GM19043 (cell line): ENCODE results near the gene RFX3.
A peak's percentile ranks its signal among the peaks of the same experiment; 100 is the strongest.
"Not testable (repeated sequence)": the region's sequence is repeated elsewhere in the genome, so short reads cannot be mapped to it uniquely, and the experiment has no call there.

Source experiments
- ATAC-seq: cut with Tn5 transposase; IDR thresholded peaks from one replicate; pipeline ENCODE4 v1.9.1; 2021; ENCODE audit warnings: low read depth; ENCODE audit not compliant: unreplicated experiment

Gene RFX3

DNA sequence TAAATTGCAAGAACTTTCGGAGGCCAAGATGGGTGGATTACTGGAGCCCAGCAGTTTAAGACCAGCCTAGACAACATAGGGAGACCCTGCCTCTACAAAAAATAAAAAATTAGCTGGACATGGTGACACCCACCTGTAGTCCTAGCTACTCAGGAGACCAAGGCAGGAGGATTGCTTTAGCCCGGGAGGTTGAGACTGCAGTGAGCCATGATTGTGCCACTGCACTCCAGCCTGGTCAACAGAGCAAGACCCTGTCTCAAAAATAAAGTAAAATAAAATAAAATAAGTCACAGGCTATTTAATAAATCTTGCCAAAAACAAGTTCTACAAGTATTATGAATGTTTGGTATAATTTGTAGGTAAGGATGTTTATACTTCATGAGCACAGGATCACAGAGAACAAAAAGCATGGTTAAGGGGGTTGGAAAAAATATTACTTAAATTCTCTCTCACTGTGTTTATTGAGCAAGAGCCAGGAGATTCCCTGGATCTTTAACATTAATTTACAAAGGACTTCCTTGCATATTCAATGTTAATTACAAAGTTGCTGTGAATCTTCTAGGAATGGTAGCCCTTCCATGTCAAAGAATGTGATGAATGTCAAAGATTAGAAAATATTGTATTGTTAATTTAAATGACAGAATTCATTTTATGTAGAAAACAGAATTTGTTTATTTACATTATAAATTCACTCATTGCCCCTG, 164.0 kb downstream of the RFX3 start:
- ATAC-seq: no peak

DNA sequence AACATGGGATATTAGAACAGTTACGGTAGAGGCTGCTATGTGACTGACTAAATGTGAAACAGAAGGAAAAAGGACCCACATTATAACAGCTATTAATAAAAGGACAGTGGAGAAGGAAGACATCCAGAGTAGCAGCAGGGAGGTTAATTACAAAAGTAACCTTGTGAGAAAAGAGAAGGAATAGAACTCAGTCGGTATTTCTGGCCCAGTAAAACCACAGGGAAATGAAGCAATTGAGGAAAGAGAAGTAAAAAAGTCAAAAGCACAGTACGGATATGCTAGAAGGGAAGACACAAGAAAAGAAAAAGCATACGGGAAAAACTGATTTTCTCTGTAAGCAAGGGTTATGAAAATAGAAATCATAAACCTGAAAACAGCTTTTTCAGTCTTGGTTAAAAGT, 164.7 kb downstream of the RFX3 start:
- no peak for ATAC-seq

GRCh38 chr9:3360245-3360644, 165.6 kb downstream of the RFX3 start:
- ATAC-seq: no peak

DNA sequence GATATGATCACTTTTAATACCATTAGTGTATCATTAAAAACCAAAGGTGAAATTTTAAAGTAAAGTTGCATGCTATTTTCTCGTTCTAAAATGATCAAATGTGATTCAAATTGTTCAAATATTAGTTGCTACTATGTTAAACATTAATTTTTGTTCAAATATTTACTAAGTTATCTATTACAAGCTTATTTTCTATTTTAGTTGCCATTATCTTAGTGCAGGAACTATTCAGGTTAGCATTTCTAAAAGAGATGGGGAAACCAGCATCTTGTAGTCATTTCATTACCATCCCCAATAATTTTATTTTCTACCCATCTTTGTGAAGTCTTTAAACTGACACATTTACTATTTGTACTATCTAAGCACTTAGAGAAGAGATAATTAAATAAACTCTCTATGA, 166.0 kb downstream of the RFX3 start:
- ATAC-seq: no peak

- no peak for ATAC-seq
These were observed 166.6 kb downstream of the RFX3 start for GRCh38 chr9:3359048-3359692.

DNA sequence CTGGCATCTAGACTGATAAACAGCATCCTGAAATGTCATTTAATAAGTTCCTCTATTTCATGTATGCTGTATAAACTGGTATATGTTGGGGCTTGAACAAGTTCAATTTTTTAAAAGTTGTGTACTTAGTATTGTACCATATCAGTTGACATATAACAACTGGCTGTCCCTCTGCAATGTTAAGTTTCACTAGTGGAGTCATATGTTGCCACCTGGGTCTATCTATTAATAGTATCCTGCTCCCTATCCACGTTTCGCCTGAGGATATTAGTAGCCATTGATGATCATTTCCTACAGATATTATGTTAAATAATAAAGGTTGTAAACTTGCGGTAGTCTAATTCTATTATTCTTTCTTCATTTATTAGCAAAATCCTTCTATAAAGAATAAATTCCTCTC, 177.6 kb downstream of the RFX3 start:
- no peak for ATAC-seq

DNA sequence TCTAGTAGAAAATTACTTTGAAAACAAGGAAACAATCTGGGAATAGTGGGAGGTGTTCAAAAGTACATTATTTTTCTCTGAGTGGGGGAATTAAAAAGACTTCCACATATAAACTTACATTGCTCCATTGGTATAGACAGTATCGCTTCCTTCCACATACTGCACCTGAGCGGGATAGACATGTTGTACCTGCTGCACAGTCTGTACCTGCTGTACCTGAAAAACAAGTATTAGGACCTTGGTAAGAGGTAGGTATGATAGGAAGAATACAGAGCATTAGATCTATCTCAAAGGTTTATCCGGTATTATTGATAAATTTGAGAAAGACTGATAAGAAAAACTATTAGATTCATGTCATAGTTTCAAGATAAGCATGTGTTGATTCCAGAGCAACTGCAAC, 179.3 kb downstream of the RFX3 start:
- no peak for ATAC-seq

DNA sequence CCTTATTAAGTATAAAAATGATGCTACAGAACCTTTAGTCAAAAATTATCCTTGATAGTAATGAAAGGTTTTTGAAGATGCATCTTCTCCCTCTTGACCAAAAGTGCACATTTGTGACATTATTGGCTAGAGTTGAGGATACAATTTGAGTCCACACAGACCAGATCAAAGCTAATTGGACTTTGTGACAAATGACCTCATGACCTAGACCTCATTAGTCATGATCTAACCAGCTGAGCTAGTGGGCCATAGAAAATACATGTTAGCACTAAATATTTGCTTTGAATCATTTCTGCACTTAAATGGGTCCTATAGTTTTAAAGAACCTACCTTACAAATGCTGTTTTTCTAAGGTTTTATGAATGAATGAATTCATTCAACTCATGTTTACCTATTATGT, 182.1 kb downstream of the RFX3 start:
- ATAC-seq: no peak

GRCh38 chr9:3342159-3342777, 183.5 kb downstream of the RFX3 start:
- ATAC-seq: no peak

DNA sequence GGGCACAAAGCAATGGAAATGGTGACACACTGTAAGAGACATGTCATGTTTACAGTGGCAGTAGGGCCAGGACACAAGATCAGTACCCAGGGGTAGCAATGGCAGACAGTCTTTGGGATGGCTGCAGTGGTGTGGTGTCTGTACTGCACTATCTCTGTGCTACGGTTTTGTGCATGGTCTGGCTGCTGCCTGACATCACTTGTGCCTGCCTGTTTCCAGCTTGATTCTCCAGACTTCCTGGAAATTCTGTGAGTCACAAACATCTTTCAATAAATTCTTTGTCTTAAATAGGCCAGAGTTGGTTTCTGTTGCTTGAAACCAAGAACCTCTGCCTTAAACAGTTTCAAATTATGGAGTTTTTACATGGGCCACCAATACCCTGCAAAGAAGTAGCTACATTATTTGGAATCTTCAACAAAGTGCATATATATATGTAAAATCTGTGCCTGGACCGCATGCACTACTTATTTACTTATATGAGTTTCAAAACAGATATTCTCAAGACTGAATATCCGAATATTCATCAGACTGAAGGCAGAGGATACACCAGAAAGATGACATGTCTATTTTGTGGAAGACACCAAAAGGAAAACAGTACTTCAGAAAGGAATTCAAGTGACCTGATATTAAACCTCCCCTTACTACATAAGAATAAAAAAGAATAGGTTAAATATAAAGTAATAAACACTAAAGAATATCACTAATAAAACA, 188.1 kb downstream of the RFX3 start:
- no peak for ATAC-seq

- ATAC-seq: no peak
These were observed 188.8 kb downstream of the RFX3 start for GRCh38 chr9:3336951-3337350.

DNA sequence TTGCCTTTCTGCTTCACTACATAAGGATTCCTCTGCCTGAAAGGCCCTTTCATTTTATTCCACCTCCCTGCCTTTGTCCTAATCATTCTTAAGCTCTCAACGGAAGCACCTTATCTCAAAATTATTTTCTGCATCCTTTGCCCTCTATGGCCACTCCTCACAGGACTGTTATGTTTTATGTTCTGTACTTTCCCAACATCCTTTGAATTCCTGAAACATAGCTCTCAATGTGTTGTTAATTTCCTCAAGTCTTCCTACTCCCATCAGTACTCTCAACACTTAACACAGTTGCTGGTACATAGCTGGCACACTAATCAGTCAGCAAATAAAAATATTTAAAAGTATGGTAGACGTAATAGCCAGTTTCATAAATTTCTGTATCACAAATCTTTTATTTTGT, 193.0 kb downstream of the RFX3 start:
- ATAC-seq: no peak

GRCh38 chr9:3331801-3332200, 194.0 kb downstream of the RFX3 start:
- no peak for ATAC-seq

DNA sequence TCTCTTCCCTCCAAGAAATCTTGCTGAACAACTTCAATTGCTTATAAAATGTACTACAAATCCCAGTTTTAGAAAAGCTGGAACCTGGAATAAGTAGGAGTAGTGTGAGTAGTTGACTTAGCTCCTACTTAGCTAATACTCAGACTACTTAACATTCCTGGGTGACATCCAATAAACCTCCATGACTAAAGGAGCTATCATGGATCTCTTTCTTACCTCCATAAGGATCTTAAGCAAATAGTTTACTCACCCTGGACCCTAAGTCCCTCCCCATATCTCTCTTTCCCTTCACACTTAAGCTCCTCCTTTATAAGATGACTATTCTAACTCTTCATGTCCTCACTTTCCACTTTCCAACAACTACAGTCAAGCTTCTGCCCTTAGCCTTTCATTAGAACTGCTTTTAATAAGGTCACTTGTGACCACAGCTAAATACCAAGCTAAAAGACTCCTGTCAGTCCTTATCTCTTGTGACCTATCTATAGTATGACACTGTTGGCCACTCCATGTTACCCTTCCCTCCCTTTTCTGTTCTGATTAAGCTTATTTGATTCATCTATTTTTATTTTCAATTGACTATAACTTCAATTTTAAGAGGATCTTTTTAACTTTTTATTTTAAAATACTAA, 194.9 kb downstream of the RFX3 start:
- ATAC-seq: no peak

- ATAC-seq: no peak
These were observed 196.4 kb downstream of the RFX3 start for GRCh38 chr9:3329361-3329760.

GRCh38 chr9:3323714-3324113, 202.1 kb downstream of the RFX3 start:
- no peak for ATAC-seq

DNA sequence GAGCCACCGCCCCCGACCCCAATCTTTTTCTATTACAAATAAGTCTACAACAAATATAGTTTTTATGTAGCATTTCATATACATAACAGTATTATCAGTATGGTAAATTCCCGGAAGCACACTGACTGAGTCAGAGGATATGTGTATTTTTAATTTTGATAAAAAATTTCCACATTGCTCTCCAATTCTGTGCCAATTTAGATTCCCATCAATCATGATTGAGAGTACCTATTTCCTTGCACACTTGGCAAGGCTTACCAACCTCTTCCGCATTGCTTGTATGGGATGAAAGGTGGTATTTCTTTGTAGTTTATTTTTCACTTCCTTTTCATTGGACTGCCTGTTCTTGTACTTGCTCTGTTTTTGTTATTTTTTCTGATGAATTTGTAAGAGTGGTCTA, 204.6 kb downstream of the RFX3 start:
- ATAC-seq: no peak

DNA sequence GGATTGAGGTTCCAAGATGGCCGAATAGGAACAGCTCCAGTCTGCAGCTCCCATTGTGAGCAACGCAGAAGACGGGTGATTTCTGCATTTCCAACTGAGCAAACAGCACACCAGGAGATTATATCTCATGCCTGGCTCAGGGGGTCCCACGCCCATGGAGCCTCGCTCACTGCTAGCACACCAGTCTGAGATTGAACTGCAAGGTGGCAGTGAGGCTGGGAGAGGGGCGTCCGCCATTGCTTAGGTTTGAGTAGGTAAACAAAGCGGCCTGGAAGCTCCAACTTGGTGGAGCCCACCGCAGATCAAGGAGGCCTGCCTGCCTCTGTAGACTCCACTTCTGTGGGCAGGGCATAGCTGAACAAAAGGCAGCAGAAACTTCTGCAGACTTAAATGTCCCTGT, 213.2 kb downstream of the RFX3 start:
- not testable (repeated sequence) for ATAC-seq

DNA sequence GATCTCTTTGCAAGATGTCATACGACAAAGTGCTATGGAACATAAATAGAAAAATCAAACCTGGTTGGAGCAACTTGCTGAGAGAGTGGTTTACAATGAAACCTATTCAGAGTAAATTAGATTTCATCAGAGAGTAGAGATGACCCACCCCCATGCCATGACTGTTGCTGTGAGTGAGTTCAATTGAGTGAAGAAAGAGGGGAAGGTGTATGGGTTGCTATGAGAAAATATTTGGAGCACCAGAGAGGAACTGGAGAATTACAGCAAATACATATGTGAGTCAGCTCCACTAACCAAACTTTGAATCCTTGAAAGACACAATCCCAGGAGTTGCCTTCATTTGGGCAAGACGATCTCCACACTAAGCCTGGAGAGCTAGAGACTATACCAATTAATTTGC, 217.2 kb downstream of the RFX3 start:
- no peak for ATAC-seq

- not testable (repeated sequence) for ATAC-seq
These were observed 221.4 kb downstream of the RFX3 start for GRCh38 chr9:3304388-3304787.

DNA sequence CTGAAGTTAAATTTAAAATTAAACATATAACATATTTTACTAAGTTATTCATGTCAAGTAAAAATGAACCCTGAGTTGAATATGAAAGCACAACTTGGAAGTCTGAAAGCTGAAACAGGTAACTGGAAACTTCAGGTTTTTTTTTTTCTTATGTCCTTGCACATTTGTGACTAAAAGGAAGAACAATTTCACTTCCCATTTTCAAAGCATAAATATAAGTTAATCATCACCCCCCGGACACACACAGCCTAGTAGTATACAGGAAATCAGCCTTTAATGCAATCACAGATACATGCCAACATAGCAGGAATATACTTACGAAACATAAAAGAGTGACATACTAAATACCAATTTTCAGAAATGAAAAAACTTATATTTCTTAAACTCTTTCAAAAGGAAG, 225.9 kb downstream of the RFX3 start:
- peak; percentile 98 for ATAC-seq
